Panc1 (cell line): Measurements from ENCODE around the gene STX19. TPM values are rescaled to one million over a fixed set of nuclear protein-coding genes. Genes with fewer than 3 reads are reported as not detected.
A peak's percentile ranks its signal among the peaks of the same experiment; 100 is the strongest.

Source experiments
- ATAC-seq: fragments of 200-7000 bp; cut with Tn5 transposase; 2 replicates; pipeline ENCODE4 v1.9.1; 2020; ENCODE audit warnings: mild to moderate bottlenecking, moderate library complexity
- BruUV-seq: library from RNA; stranded (reverse); fragments of 400-500 nt; replicated peaks from 2 replicates; lab custom pipeline; 2021; lab: Mats Ljungman, UMichigan
- CTCF ChIA-PET: fragments of 300-600 bp; sonication (Branson Sonifier 250); formaldehyde crosslinking; loops from one replicate; lab custom pipeline; 2022; ENCODE audit warnings: antibody characterized with exemption; lab: Charles Lee
- POLR2A ChIA-PET: fragments of 300-600 bp; sonication (Branson Sonifier 250); formaldehyde crosslinking; loops from one replicate; lab custom pipeline; 2022; ENCODE audit warnings: antibody characterized with exemption; lab: Charles Lee
- DNase-seq: peaks from one replicate; pipeline ENCODE4 v3.0.0-alpha.2; 2010; ENCODE audit warnings: low read depth, low spot score
- H3K27ac ChIP-seq: 2 replicates; pipeline ENCODE4 v1.5.1; 2011; ENCODE audit warnings: mild to moderate bottlenecking, low read length, inconsistent platforms
- H3K27me3 ChIP-seq: fragments of 200-500 bp; sonication (Bioruptor generic); 2 replicates; pipeline ENCODE4 v1.6.0; 2014; ENCODE audit warnings: low read length, inconsistent platforms; ENCODE audit not compliant: control insufficient read depth, insufficient read depth
- H3K36me3 ChIP-seq: fragments of 200-500 bp; sonication (Bioruptor generic); 2 replicates; pipeline ENCODE4 v1.5.1; 2014; ENCODE audit warnings: inconsistent platforms, mild to moderate bottlenecking, low read length, moderate library complexity; ENCODE audit not compliant: control insufficient read depth, insufficient read depth
- H3K4me1 ChIP-seq: 2 replicates; pipeline ENCODE4 v1.5.1; 2011; ENCODE audit warnings: inconsistent platforms, mild to moderate bottlenecking, low read length, moderate library complexity; ENCODE audit not compliant: control insufficient read depth, insufficient read depth
- H3K4me3 ChIP-seq, 2 experiments: 2 replicates each; pipeline ENCODE4 v1.5.1; 2011 to 2012; ENCODE audit warnings: low read depth in 2 of 2, low read length in 2 of 2, mild to moderate bottlenecking in 2 of 2, inconsistent platforms in 1 of 2, moderate library complexity in 1 of 2
- H3K9me3 ChIP-seq: fragments of 200-500 bp; sonication (Bioruptor generic); 2 replicates; pipeline ENCODE4 v1.5.1; 2014; ENCODE audit warnings: low read depth, mild to moderate bottlenecking, inconsistent platforms, low read length, moderate library complexity; ENCODE audit not compliant: control insufficient read depth, insufficient read depth
- POLR2AphosphoS5 ChIP-seq: IDR thresholded peaks from 2 replicates; pipeline ENCODE4 v1.6.1; 2012; ENCODE audit warnings: mild to moderate bottlenecking, low read depth, low read length, moderate library complexity
- SIN3A ChIP-seq: IDR thresholded peaks from 2 replicates; pipeline ENCODE4 v1.6.1; 2012; ENCODE audit warnings: low read depth, mild to moderate bottlenecking, low read length, moderate library complexity, borderline replicate concordance; ENCODE audit not compliant: insufficient read depth
- TCF7L2 ChIP-seq: IDR thresholded peaks from 2 replicates; pipeline ENCODE4 v1.6.1; 2011; ENCODE audit warnings: mild to moderate bottlenecking, low read depth, low read length, inconsistent platforms
- in situ Hi-C: cut with HindIII; loops from 2 replicates; pipeline ENCODE4 v1.10.0; 2016; ENCODE audit warnings: low sequenced_read_pairs, low pct_unique_long_range_greater_than_20kb
- intact Hi-C: fragments of 100-400 bp; cut with micrococcal nuclease; formaldehyde crosslinking; loops from one replicate; pipeline ENCODE4 v1.10.0; 2022; ENCODE audit not compliant: unreplicated experiment
- total RNA-seq: library from RNA; stranded (reverse); gene quantifications from one replicate; pipeline ENCODE4 v1.2.1, GENCODE V29; 2021; ENCODE audit not compliant: unreplicated experiment
- TF ChIP-seq, protein P1 (sequence below), 2 experiments: IDR thresholded peaks; 2 replicates each; pipeline ENCODE4 v1.6.1; 2011 to 2012; ENCODE audit warnings: low read depth in 2 of 2, control low read depth in 1 of 2, low read length in 1 of 2, mild to moderate bottlenecking in 1 of 2, moderate library complexity in 1 of 2; ENCODE audit not compliant: insufficient read depth in 1 of 2
- TF ChIP-seq, protein P2 (sequence below): fragments of 450-650 bp; IDR thresholded peaks from 2 replicates; pipeline ENCODE4 v1.5.1; 2017; ENCODE audit warnings: mild to moderate bottlenecking

Gene STX19
- total RNA-seq, 1 experiment from 2014 or later: not detected

DNA sequence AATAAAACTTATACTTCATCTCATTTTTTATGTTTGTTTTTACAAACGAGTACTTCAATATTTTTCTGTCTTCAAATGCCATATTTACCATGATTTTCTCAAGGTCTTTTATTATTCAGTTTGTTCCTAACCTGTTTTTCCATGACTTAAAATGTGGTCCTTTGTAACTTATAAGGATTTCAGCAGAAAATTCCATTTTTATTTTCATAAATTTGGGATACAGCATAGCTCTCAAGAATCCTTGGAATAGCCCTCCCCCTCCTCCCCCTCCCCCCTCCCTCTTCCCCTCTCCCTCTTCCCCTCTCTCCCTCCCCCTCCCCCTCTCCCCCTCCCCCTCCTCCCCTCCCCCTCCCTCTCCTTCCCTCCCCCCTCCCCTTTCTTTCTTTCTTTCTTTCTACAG lies 14.9 kb upstream of the STX19 start:
- in situ Hi-C loops (no loop called here), intact Hi-C loops (no loop called here)
- H3K27me3 ChIP-seq: no peaks in the 10 kb centered on the region
- TF ChIP-seq, protein P1, sequence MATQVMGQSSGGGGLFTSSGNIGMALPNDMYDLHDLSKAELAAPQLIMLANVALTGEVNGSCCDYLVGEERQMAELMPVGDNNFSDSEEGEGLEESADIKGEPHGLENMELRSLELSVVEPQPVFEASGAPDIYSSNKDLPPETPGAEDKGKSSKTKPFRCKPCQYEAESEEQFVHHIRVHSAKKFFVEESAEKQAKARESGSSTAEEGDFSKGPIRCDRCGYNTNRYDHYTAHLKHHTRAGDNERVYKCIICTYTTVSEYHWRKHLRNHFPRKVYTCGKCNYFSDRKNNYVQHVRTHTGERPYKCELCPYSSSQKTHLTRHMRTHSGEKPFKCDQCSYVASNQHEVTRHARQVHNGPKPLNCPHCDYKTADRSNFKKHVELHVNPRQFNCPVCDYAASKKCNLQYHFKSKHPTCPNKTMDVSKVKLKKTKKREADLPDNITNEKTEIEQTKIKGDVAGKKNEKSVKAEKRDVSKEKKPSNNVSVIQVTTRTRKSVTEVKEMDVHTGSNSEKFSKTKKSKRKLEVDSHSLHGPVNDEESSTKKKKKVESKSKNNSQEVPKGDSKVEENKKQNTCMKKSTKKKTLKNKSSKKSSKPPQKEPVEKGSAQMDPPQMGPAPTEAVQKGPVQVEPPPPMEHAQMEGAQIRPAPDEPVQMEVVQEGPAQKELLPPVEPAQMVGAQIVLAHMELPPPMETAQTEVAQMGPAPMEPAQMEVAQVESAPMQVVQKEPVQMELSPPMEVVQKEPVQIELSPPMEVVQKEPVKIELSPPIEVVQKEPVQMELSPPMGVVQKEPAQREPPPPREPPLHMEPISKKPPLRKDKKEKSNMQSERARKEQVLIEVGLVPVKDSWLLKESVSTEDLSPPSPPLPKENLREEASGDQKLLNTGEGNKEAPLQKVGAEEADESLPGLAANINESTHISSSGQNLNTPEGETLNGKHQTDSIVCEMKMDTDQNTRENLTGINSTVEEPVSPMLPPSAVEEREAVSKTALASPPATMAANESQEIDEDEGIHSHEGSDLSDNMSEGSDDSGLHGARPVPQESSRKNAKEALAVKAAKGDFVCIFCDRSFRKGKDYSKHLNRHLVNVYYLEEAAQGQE (IDR thresholded peaks at IDR 0.05; ENCODE audit: insufficient read depth in 1 of 2, low read depth in 2 of 2, low read length in 1 of 2): no peak
- TF ChIP-seq TCF7L2 (no peak), POLR2AphosphoS5 (no peak), SIN3A (no peak)
- TF ChIP-seq, protein P2, sequence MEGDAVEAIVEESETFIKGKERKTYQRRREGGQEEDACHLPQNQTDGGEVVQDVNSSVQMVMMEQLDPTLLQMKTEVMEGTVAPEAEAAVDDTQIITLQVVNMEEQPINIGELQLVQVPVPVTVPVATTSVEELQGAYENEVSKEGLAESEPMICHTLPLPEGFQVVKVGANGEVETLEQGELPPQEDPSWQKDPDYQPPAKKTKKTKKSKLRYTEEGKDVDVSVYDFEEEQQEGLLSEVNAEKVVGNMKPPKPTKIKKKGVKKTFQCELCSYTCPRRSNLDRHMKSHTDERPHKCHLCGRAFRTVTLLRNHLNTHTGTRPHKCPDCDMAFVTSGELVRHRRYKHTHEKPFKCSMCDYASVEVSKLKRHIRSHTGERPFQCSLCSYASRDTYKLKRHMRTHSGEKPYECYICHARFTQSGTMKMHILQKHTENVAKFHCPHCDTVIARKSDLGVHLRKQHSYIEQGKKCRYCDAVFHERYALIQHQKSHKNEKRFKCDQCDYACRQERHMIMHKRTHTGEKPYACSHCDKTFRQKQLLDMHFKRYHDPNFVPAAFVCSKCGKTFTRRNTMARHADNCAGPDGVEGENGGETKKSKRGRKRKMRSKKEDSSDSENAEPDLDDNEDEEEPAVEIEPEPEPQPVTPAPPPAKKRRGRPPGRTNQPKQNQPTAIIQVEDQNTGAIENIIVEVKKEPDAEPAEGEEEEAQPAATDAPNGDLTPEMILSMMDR: no peak
- no peaks in the 10 kb centered on the region for H3K4me1 ChIP-seq
- ATAC-seq (no peak), DNase-seq (no peak)
- no peaks in the 10 kb centered on the region for H3K9me3 ChIP-seq
- no peaks in the 10 kb centered on the region for H3K36me3 ChIP-seq
- POLR2A ChIA-PET: no interaction called here
- H3K4me3 ChIP-seq: no peak overlapping the region
- H3K27ac ChIP-seq: no peak overlapping the region
- CTCF ChIA-PET: no interaction called here
- BruUV-seq: no TSS peak

DNA sequence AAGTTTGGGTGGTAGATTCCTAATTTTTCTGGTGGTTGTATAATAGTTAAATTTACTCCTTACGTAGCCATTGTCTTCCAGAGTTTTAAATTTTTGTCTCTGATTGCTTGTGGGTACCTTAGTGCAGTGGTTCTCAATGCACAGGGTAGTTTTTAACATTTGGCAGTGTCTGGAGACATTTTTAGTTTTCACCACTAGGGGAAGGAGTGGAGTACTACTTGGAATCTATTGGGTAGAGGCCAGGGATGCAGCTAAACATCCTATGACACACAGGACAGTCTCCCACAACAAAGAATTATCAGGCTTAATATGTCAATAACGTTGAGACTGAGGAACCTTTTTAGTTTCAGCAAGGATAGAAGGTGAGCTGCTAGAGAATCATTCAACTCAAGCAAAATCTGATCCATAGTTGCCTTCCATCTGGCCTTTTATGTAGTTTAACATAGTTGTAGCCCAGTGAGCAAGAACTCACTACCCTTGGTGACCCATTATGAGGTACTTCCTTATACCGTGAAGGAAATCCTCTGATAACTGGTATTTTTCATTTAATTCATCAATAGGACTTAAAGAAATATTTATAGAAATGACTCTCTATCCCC lies 8.6 kb upstream of the STX19 start:
- in situ Hi-C loops (no loop called here), intact Hi-C loops (no loop called here)
- Histone ChIP-seq H3K9me3 (no peaks in the 10 kb centered on the region), H3K27ac (no peak overlapping the region), H3K36me3 (no peaks in the 10 kb centered on the region), H3K4me1 (no peaks in the 10 kb centered on the region), H3K27me3 (no peaks in the 10 kb centered on the region), H3K4me3 (no peak overlapping the region)
- CTCF ChIA-PET: interaction anchor here (0.9 kb wide), 1 partner anchor 33 kb away, joined by 5 read pairs; no protein-coding TSS in a partner anchor
- BruUV-seq: no TSS peak
- POLR2A ChIA-PET: no interaction called here
- TF ChIP-seq POLR2AphosphoS5: no peak
- TF ChIP-seq, protein P2: peak; percentile 71
- ATAC-seq (peak; percentile 76; the same call in 1 of the 2 replicates), DNase-seq (peak; percentile 28)
